Caco-2 (cell line): Measurements from ENCODE around the gene BIRC3. TPM values are rescaled to one million over a fixed set of nuclear protein-coding genes. Genes with fewer than 3 reads are reported as not detected.

Source experiments
- BruUV-seq: library from RNA; stranded (reverse); fragments of 400-500 nt; replicated peaks from 2 replicates; lab custom pipeline; 2021; lab: Mats Ljungman, UMichigan
- CTCF ChIA-PET: fragments of 300-600 bp; sonication (Branson Sonifier 250); formaldehyde crosslinking; loops from one replicate; lab custom pipeline; 2022; ENCODE audit warnings: antibody characterized with exemption; lab: Charles Lee
- POLR2A ChIA-PET: fragments of 300-600 bp; sonication (Branson Sonifier 250); formaldehyde crosslinking; loops from one replicate; lab custom pipeline; 2022; ENCODE audit warnings: antibody characterized with exemption; lab: Charles Lee
- DNase-seq, 2 experiments: peaks; one replicate each; pipeline versions ENCODE4 v3.0.0 to v3.0.0-alpha.2; 2020 to 2022
- H3K27me3 ChIP-seq: replicated peaks from 2 replicates; pipeline ENCODE4 v1.6.0; 2011; ENCODE audit warnings: low read length; ENCODE audit not compliant: control insufficient read depth, insufficient read depth
- H3K36me3 ChIP-seq: 2 replicates; pipeline ENCODE4 v1.5.1; 2011; ENCODE audit warnings: low read length; ENCODE audit not compliant: control insufficient read depth, insufficient read depth
- H3K4me1 ChIP-seq: fragments of 250-450 bp; sonication (Bioruptor Pico); 2 replicates; pipeline ENCODE4 v1.5.1; 2020; ENCODE audit warnings: mild to moderate bottlenecking
- H3K4me3 ChIP-seq: 2 replicates; pipeline ENCODE4 v1.5.1; 2011; ENCODE audit warnings: low read depth, mild to moderate bottlenecking, control low read depth, low read length
- H3K9me3 ChIP-seq: fragments of 250-450 bp; sonication (Bioruptor Pico); 2 replicates; pipeline ENCODE4 v1.5.1; 2020; ENCODE audit warnings: mild to moderate bottlenecking, moderate library complexity
- H3K27ac Mint-ChIP-seq: one replicate; pipeline ENCODE4 v1.8.0; 2022; ENCODE audit warnings: mixed read lengths; ENCODE audit not compliant: unreplicated experiment
- H3K27me3 Mint-ChIP-seq: one replicate; pipeline ENCODE4 v1.8.0; 2022; ENCODE audit warnings: mixed read lengths; ENCODE audit not compliant: insufficient read depth, unreplicated experiment
- H3K36me3 Mint-ChIP-seq: one replicate; pipeline ENCODE4 v1.8.0; 2022; ENCODE audit warnings: mild to moderate bottlenecking, mixed read lengths; ENCODE audit not compliant: insufficient read depth, unreplicated experiment
- H3K4me1 Mint-ChIP-seq: one replicate; pipeline ENCODE4 v1.8.0; 2022; ENCODE audit warnings: low read depth, mixed read lengths; ENCODE audit not compliant: unreplicated experiment
- H3K4me3 Mint-ChIP-seq: one replicate; pipeline ENCODE4 v1.8.0; 2022; ENCODE audit warnings: mild to moderate bottlenecking, moderate library complexity, mixed read lengths; ENCODE audit not compliant: unreplicated experiment
- H3K9me3 Mint-ChIP-seq: one replicate; pipeline ENCODE4 v1.8.0; 2022; ENCODE audit warnings: mixed read lengths; ENCODE audit not compliant: unreplicated experiment
- intact Hi-C: fragments of 100-400 bp; cut with micrococcal nuclease; formaldehyde crosslinking; loops from one replicate; pipeline ENCODE4 v1.10.0; 2022; ENCODE audit not compliant: unreplicated experiment
- total RNA-seq: library from RNA; stranded (reverse); gene quantifications from 2 replicates; pipeline ENCODE4 v1.2.3, GENCODE V29; 2022
- TF ChIP-seq, protein P1 (sequence below), 2 experiments: fragments of 200-600 bp in 1 of 2; IDR thresholded peaks; 1 replicate in 1 of 2; 2 replicates in 1 of 2; pipeline versions ENCODE4 v1.5.1 to v1.8.0; 2011 to 2022; ENCODE audit warnings: antibody characterized with exemption in 1 of 2, control low read depth in 1 of 2, inconsistent platforms in 1 of 2, low read depth in 1 of 2, low read length in 1 of 2, mild to moderate bottlenecking in 1 of 2, moderate library complexity in 1 of 2; ENCODE audit not compliant: insufficient read depth in 1 of 2, severe bottlenecking in 1 of 2, unreplicated experiment in 1 of 2

BIRC3 gene
- total RNA-seq, 1 experiment from 2014 or later: 1.4 TPM

- CTCF ChIA-PET: no interaction called here
- Histone ChIP-seq H3K9me3 (no peaks in the 10 kb centered on the region), H3K4me1 (0 out of 2 replicates have a peak, but pooled peaks cover 5% of the 10 kb centered on the region), H3K27me3 (no peaks in the 10 kb centered on the region), H3K36me3 (no peaks in the 10 kb centered on the region), H3K4me3 (no peak overlapping the region)
- TF ChIP-seq, protein P1, sequence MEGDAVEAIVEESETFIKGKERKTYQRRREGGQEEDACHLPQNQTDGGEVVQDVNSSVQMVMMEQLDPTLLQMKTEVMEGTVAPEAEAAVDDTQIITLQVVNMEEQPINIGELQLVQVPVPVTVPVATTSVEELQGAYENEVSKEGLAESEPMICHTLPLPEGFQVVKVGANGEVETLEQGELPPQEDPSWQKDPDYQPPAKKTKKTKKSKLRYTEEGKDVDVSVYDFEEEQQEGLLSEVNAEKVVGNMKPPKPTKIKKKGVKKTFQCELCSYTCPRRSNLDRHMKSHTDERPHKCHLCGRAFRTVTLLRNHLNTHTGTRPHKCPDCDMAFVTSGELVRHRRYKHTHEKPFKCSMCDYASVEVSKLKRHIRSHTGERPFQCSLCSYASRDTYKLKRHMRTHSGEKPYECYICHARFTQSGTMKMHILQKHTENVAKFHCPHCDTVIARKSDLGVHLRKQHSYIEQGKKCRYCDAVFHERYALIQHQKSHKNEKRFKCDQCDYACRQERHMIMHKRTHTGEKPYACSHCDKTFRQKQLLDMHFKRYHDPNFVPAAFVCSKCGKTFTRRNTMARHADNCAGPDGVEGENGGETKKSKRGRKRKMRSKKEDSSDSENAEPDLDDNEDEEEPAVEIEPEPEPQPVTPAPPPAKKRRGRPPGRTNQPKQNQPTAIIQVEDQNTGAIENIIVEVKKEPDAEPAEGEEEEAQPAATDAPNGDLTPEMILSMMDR (IDR thresholded peaks at IDR 0.05; ENCODE audit: insufficient read depth in 1 of 2, low read depth in 1 of 2, low read length in 1 of 2, severe bottlenecking in 1 of 2, unreplicated experiment in 1 of 2): no peak
- peaks cover 6% of the 10 kb centered on the region for H3K4me1 Mint-ChIP-seq
- POLR2A ChIA-PET: no interaction called here
- BruUV-seq: no TSS peak
- H3K9me3 Mint-ChIP-seq: no peaks in the 10 kb centered on the region
- no peak for DNase-seq
- H3K4me3 Mint-ChIP-seq: no peak overlapping the region
- H3K36me3 Mint-ChIP-seq: peaks cover under 1% of the 10 kb centered on the region
- H3K27me3 Mint-ChIP-seq: no peaks in the 10 kb centered on the region
- intact Hi-C loops: no loop called here
- no peak overlapping the region for H3K27ac Mint-ChIP-seq
Observed at GRCh38 chr11:102322560-102322959, 5.3 kb downstream of the BIRC3 start.

GRCh38 chr11:102323542-102324251, 6.4 kb downstream of the BIRC3 start:
- ChIA-PET POLR2A (no interaction called here), CTCF (no interaction called here)
- peaks cover 1% of the 10 kb centered on the region for H3K4me1 Mint-ChIP-seq
- H3K27ac Mint-ChIP-seq: no peak overlapping the region
- intact Hi-C loops: loop anchor here (2.0 kb wide), 1 partner anchor 35 kb away; no protein-coding TSS in a partner anchor
- no peaks in the 10 kb centered on the region for H3K9me3 Mint-ChIP-seq
- no peaks in the 10 kb centered on the region for H3K27me3 Mint-ChIP-seq
- no TSS peak for BruUV-seq
- no peak overlapping the region for H3K4me3 ChIP-seq
- TF ChIP-seq, protein P1 (IDR thresholded peaks at IDR 0.05; ENCODE audit: insufficient read depth in 1 of 2, low read depth in 1 of 2, low read length in 1 of 2, severe bottlenecking in 1 of 2, unreplicated experiment in 1 of 2): no peak
- DNase-seq: no peak
- no peaks in the 10 kb centered on the region for H3K4me1 ChIP-seq
- H3K36me3 ChIP-seq: no peaks in the 10 kb centered on the region
- no peak overlapping the region for H3K4me3 Mint-ChIP-seq
- no peaks in the 10 kb centered on the region for H3K9me3 ChIP-seq
- no peaks in the 10 kb centered on the region for H3K36me3 Mint-ChIP-seq
- H3K27me3 ChIP-seq: no peaks in the 10 kb centered on the region

- TF ChIP-seq, protein P1 (IDR thresholded peaks at IDR 0.05; ENCODE audit: insufficient read depth in 1 of 2, low read depth in 1 of 2, low read length in 1 of 2, severe bottlenecking in 1 of 2, unreplicated experiment in 1 of 2): peak in 1 of 2 experiments; percentile 33
- H3K27me3 Mint-ChIP-seq: no peaks in the 10 kb centered on the region
- H3K4me1 Mint-ChIP-seq: no peaks in the 10 kb centered on the region
- H3K9me3 Mint-ChIP-seq: no peaks in the 10 kb centered on the region
- intact Hi-C loops: loop anchor here (2.0 kb wide), 1 partner anchor 36 kb away; no protein-coding TSS in a partner anchor
- H3K9me3 ChIP-seq: no peaks in the 10 kb centered on the region
- no peak for DNase-seq
- no TSS peak for BruUV-seq
- H3K4me3 ChIP-seq: no peak overlapping the region
- no peaks in the 10 kb centered on the region for H3K27me3 ChIP-seq
- no peaks in the 10 kb centered on the region for H3K4me1 ChIP-seq
- H3K36me3 ChIP-seq: no peaks in the 10 kb centered on the region
- ChIA-PET POLR2A (no interaction called here), CTCF (interaction anchor here (1.1 kb wide), 1 partner anchor 17 kb away, joined by 3 read pairs; no protein-coding TSS in a partner anchor)
- H3K27ac Mint-ChIP-seq: no peak overlapping the region
- H3K36me3 Mint-ChIP-seq: no peaks in the 10 kb centered on the region
- H3K4me3 Mint-ChIP-seq: no peak overlapping the region
Observed at GRCh38 chr11:102325088-102325487, 7.8 kb downstream of the BIRC3 start.
